ENCODE measurements around the gene PCDH1. TPM values are rescaled to one million over a fixed set of nuclear protein-coding genes. Genes with fewer than 3 reads are reported as not detected.

Gene PCDH1
- total RNA-seq, 6 experiments from 2014 or later: 20.8 to 44.1 (median 29.4) TPM

DNA sequence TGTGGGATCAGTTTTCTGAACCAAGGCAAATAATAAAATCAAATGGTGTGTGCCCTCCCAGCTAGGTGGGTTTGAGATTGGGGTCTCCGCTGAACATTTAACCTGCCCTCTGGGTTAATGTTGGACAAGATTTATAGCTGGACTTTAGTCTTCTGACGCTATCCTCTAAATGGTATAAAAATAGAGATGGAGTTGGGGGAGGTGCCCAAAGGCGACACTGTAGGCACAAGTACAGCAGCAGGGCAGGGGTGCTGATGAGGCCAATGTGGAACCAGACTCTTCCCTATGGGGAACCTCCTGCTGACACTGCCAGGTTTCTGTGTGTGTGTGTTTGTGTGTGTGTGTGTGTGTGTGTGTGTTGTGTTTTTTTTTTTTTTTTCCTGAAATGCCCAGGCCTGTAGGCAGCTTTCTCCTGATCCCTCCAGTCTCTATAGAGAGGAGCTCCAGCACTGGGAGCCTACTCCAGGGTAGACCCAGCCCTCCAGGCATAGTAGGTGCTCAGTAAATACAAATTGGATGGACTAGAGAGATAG lies 37.9 kb downstream of the PCDH1 start:
- no peaks in the 10 kb centered on the region for H3K9me3 ChIP-seq
- DNase-seq (no peak), ATAC-seq (no peak)
- intact Hi-C loops (cut with DNase I): no loop called here
- no peaks in the 10 kb centered on the region for H3K27me3 ChIP-seq
- peaks cover 0 to 36% (median 8%) of the 10 kb centered on the region in 4 donors for H3K4me1 ChIP-seq
- no peak overlapping the region for H3K27ac ChIP-seq
- H3K36me3 ChIP-seq: no peaks in the 10 kb centered on the region
- H3K4me3 ChIP-seq: no peak overlapping the region
- 50% methylated on average over 3 of the region's 3 CpGs for WGBS (ENCODE audit: insufficient coverage, low coverage, low lambda C conversion rate, missing lambda C conversion rate)
- TF ChIP-seq, protein P1, sequence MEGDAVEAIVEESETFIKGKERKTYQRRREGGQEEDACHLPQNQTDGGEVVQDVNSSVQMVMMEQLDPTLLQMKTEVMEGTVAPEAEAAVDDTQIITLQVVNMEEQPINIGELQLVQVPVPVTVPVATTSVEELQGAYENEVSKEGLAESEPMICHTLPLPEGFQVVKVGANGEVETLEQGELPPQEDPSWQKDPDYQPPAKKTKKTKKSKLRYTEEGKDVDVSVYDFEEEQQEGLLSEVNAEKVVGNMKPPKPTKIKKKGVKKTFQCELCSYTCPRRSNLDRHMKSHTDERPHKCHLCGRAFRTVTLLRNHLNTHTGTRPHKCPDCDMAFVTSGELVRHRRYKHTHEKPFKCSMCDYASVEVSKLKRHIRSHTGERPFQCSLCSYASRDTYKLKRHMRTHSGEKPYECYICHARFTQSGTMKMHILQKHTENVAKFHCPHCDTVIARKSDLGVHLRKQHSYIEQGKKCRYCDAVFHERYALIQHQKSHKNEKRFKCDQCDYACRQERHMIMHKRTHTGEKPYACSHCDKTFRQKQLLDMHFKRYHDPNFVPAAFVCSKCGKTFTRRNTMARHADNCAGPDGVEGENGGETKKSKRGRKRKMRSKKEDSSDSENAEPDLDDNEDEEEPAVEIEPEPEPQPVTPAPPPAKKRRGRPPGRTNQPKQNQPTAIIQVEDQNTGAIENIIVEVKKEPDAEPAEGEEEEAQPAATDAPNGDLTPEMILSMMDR (IDR thresholded peaks at IDR 0.05): no peak
- no peak for TF ChIP-seq POLR2A (IDR thresholded peaks at IDR 0.05)

DNA sequence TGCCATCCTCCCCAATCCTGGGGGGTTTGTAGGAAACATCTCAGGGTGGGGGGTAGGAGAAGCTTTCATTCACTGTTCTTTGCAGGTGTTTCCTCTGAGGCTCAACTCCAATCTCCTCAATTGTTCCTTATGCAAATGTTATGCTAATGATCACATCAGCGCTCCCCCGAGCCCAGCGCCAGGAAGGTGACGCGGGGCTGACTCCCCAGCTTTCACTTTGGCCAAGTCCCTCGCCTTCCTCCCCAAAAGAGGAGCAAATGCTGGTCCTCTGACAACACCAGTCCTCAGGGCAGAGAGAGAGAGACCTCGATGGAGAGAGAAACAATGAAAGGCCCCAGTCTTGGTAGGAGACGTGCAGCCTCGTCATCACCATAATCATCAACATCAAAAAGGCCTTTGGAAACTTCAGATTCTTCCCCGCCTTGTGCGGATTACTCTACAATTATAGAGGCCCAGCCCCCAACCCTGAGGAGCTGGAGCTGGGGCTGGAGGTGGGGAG lies 39.1 kb downstream of the PCDH1 start:
- no peak for DNase-seq
- Histone ChIP-seq H3K27me3 (no peaks in the 10 kb centered on the region), H3K9me3 (no peaks in the 10 kb centered on the region), H3K27ac (no peak overlapping the region), H3K4me1 (peaks cover 0 to 26% (median 8%) of the 10 kb centered on the region in 4 donors), H3K36me3 (no peaks in the 10 kb centered on the region), H3K4me3 (no peak overlapping the region)
- WGBS (ENCODE audit: insufficient coverage, low coverage, low lambda C conversion rate, missing lambda C conversion rate): 58% methylated on average over 3 of the region's 11 CpGs
- ATAC-seq: no peak
- TF ChIP-seq, protein P1 (IDR thresholded peaks at IDR 0.05): no peak
- no peak for TF ChIP-seq POLR2A (IDR thresholded peaks at IDR 0.05)
- intact Hi-C loops (cut with DNase I): no loop called here

DNA sequence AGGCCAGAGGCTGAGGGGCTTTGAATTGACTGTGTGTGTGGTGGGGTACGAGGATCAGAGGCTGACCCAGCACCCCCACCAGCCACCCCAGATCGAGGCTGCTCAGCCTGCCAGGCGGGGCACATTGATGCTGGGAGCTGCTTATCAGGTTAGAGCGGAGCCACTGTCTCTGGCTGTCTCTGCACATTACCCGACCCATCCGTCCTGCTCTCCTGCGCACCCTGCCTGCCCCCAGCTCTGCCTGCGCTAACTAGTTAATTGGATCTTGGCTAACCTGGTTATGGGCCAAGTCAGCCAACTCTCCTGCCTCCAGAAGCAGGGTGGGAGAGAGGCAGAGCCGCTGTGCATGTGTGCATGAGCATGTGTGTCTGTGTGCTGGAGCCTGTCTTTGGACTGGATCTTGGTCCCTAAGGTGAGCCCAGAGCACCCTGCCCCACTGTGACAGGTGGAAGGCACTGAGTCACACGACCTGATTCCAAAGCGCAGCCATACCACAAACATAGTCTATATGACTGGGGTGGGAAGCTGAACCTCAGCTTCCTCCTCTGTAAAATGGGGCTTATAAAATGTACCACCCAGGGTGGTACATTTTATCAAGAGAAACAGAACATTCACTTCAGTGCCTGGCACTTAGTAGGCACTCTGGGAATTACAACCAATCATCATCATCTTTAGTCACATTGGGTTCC lies 39.7 kb downstream of the PCDH1 start:
- no peaks in the 10 kb centered on the region for H3K27me3 ChIP-seq
- ATAC-seq (no peak), DNase-seq (no peak)
- intact Hi-C loops (cut with DNase I): no loop called here
- H3K9me3 ChIP-seq: no peaks in the 10 kb centered on the region
- no peaks in the 10 kb centered on the region for H3K36me3 ChIP-seq
- H3K27ac ChIP-seq: no peak overlapping the region
- no peak for TF ChIP-seq POLR2A (IDR thresholded peaks at IDR 0.05)
- TF ChIP-seq, protein P1 (IDR thresholded peaks at IDR 0.05): no peak
- H3K4me3 ChIP-seq: no peak overlapping the region
- H3K4me1 ChIP-seq: peaks cover 0 to 25% (median 8%) of the 10 kb centered on the region in 4 donors
- WGBS (ENCODE audit: insufficient coverage, low coverage, low lambda C conversion rate, missing lambda C conversion rate): 79% methylated on average over 5 of the region's 11 CpGs

DNA sequence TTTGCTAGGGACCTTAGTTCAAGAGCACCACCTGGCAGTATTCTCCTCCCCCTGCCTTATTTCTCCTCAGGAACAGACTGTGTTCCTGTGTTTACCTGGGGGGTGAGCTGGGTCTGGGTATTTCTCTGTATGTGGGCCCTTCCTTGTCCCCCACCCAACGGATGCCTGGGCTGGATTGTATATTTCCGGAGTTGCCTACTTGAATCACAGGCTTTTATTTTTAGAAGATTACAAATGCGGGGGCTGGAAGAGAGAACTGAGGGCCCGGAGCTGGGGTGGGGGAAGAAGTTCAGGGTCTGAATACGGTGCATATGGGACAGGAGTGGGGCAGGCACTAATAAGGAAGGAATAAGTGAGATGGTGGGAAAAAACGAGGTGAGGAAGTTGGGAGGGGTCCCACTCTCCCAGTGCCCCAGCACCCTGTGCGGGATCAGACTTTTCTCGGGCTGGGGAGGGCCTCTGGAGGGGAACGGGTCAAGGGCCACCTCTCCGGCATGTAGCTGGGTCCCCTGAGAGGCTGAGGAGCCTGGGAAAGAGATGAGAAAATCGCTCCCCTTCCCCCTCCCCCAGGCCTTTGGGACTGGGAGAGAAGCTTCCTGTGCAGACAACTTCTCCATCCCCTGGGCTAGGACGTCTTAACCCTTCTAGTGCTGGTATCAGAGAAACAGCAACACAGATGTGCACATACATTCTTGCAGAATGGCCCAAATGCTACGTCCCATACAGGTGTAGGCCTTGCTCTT lies 42.1 kb downstream of the PCDH1 start:
- Histone ChIP-seq H3K9me3 (no peaks in the 10 kb centered on the region), H3K27me3 (no peaks in the 10 kb centered on the region), H3K27ac (no peak overlapping the region), H3K4me1 (peaks cover 0 to 7% (median 3%) of the 10 kb centered on the region in 4 donors), H3K4me3 (no peak overlapping the region), H3K36me3 (no peaks in the 10 kb centered on the region)
- intact Hi-C loops (cut with DNase I): no loop called here
- peak in 3 of 4 donors; percentile 12 to 56 (median 26) for ATAC-seq
- TF ChIP-seq, protein P1 (IDR thresholded peaks at IDR 0.05): no peak
- TF ChIP-seq POLR2A (IDR thresholded peaks at IDR 0.05): no peak
- no peak for DNase-seq
- 45% methylated on average over 11 of the region's 13 CpGs for WGBS (ENCODE audit: insufficient coverage, low coverage, low lambda C conversion rate, missing lambda C conversion rate)

All from right lobe of liver (tissue), 6 donors.